Loucy (cell line): Measurements from ENCODE around the gene LSR.

ENCODE experiments used
- H2AFZ ChIP-seq: fragments of 200-600 bp; sonication (generic); 2 replicates; pipeline ENCODE4 v1.6.0; 2016; ENCODE audit warnings: antibody characterized with exemption, mild to moderate bottlenecking, low read length, moderate library complexity
- H3F3A ChIP-seq: fragments of 200-600 bp; 2 replicates; pipeline ENCODE4 v1.6.0; 2016; ENCODE audit warnings: antibody characterized with exemption, low read depth, mild to moderate bottlenecking
- H3K27me3 ChIP-seq: fragments of 200-600 bp; sonication (generic); 2 replicates; pipeline ENCODE4 v1.6.1; 2014; ENCODE audit warnings: low read length, mild to moderate bottlenecking; ENCODE audit not compliant: insufficient read depth, poor library complexity, severe bottlenecking
- H3K36me3 ChIP-seq: fragments of 200-600 bp; sonication (generic); 2 replicates; pipeline ENCODE4 v1.6.1; 2016; ENCODE audit warnings: low read length; ENCODE audit not compliant: insufficient read depth
- H3K4me1 ChIP-seq: fragments of 200-600 bp; sonication (generic); 2 replicates; pipeline ENCODE4 v1.5.1; 2014; ENCODE audit warnings: low read length, mild to moderate bottlenecking; ENCODE audit not compliant: insufficient read depth, poor library complexity, severe bottlenecking
- H3K4me2 ChIP-seq: fragments of 200-600 bp; sonication (generic); 2 replicates; pipeline ENCODE4 v1.6.0; 2014; ENCODE audit warnings: antibody characterized with exemption, low read length, low read depth, mild to moderate bottlenecking; ENCODE audit not compliant: poor library complexity, severe bottlenecking
- H3K4me3 ChIP-seq: fragments of 200-600 bp; sonication (generic); 2 replicates; pipeline ENCODE4 v1.5.1; 2014; ENCODE audit warnings: low read length, mild to moderate bottlenecking, mixed read lengths; ENCODE audit not compliant: poor library complexity, severe bottlenecking
- H3K79me2 ChIP-seq: fragments of 200-600 bp; sonication (generic); 2 replicates; pipeline ENCODE4 v1.6.1; 2014; ENCODE audit warnings: low read length; ENCODE audit not compliant: insufficient read depth
- H3K9ac ChIP-seq: fragments of 200-600 bp; sonication (generic); 2 replicates; pipeline ENCODE4 v1.6.0; 2014; ENCODE audit warnings: mild to moderate bottlenecking, low read depth, low read length, moderate library complexity; ENCODE audit not compliant: poor library complexity, severe bottlenecking
- H3K9me2 ChIP-seq: fragments of 200-600 bp; sonication (generic); replicated peaks from 2 replicates; pipeline ENCODE4 v1.6.1; 2016; ENCODE audit warnings: low read depth, low read length, mixed read lengths
- H3K9me3 ChIP-seq: fragments of 200-600 bp; sonication (generic); 2 replicates; pipeline ENCODE4 v1.6.1; 2014; ENCODE audit warnings: mild to moderate bottlenecking, antibody characterized with exemption, low read length, low read depth; ENCODE audit not compliant: insufficient read depth
- H4K20me1 ChIP-seq: fragments of 200-600 bp; sonication (generic); 2 replicates; pipeline ENCODE4 v1.6.0; 2014; ENCODE audit warnings: antibody characterized with exemption, low read length, mild to moderate bottlenecking; ENCODE audit not compliant: insufficient read depth, poor library complexity, severe bottlenecking
- CTCF ChIP-seq: fragments of 200-600 bp; sonication (generic); conservative IDR thresholded peaks from 2 replicates; pipeline ENCODE4 v1.5.1; 2014; ENCODE audit warnings: mild to moderate bottlenecking, antibody characterized with exemption, low read length
- EZH2phosphoT487 ChIP-seq: fragments of 200-600 bp; IDR thresholded peaks from 2 replicates; pipeline ENCODE4 v1.6.1; 2018; ENCODE audit warnings: antibody characterized with exemption, mild to moderate bottlenecking, moderate library complexity, borderline replicate concordance

LSR gene

GRCh38 chr19:35246466-35247092 is 2.2 kb upstream of the LSR start:
- Histone ChIP-seq H3K27me3 (peaks cover 4% of the 10 kb centered on the region), H3K4me3 (no peak overlapping the region), H3K36me3 (no peaks in the 10 kb centered on the region), H2AFZ (no peak overlapping the region), H3K9me2 (no peaks in the 10 kb centered on the region), H3F3A (no peaks in the 10 kb centered on the region), H3K79me2 (no peaks in the 10 kb centered on the region), H3K9me3 (no peaks in the 10 kb centered on the region; the same call in 1 of the 2 replicates), H3K4me2 (no peak overlapping the region), H3K4me1 (no peaks in the 10 kb centered on the region), H3K9ac (no peak overlapping the region), H4K20me1 (no peaks in the 10 kb centered on the region)
- TF ChIP-seq EZH2phosphoT487 (no peak), CTCF (no peak)

- no peak overlapping the region for H3K9ac ChIP-seq
- no peak overlapping the region for H3K4me3 ChIP-seq
- H2AFZ ChIP-seq, result no peak overlapping the region
Measured at GRCh38 chr19:35247526-35248309, 1.1 kb upstream of the LSR start.

GRCh38 chr19:35249146-35249847 is 495 bp downstream of the LSR start:
- no peak for TF ChIP-seq CTCF
- TF ChIP-seq EZH2phosphoT487, result no peak
- Histone ChIP-seq H3F3A (no peaks in the 10 kb centered on the region), H3K9me2 (no peaks in the 10 kb centered on the region), H3K9me3 (no peaks in the 10 kb centered on the region), H3K4me3 (no peak overlapping the region), H2AFZ (no peak overlapping the region), H3K27me3 (no peaks in the 10 kb centered on the region), H3K9ac (no peak overlapping the region), H3K4me2 (no peak overlapping the region), H3K36me3 (no peaks in the 10 kb centered on the region), H4K20me1 (no peaks in the 10 kb centered on the region), H3K79me2 (no peaks in the 10 kb centered on the region), H3K4me1 (no peaks in the 10 kb centered on the region)

More at GRCh38 chr19:35247526-35248309, 1.1 kb upstream of the LSR start:
- Histone ChIP-seq H3K36me3 (no peaks in the 10 kb centered on the region), H3F3A (no peaks in the 10 kb centered on the region), H4K20me1 (no peaks in the 10 kb centered on the region), H3K4me1 (no peaks in the 10 kb centered on the region), H3K79me2 (no peaks in the 10 kb centered on the region), H3K9me3 (no peaks in the 10 kb centered on the region), H3K27me3 (peaks cover 4% of the 10 kb centered on the region), H3K9me2 (no peaks in the 10 kb centered on the region), H3K4me2 (no peak overlapping the region)
- TF ChIP-seq EZH2phosphoT487, result no peak
- no peak for TF ChIP-seq CTCF
